ENCODE data around the gene DLGAP1. TPM values are rescaled to one million over a fixed set of nuclear protein-coding genes. Genes with fewer than 3 reads are reported as not detected.

The DLGAP1 gene
- total and polyA plus RNA-seq, 2 donors (not counting 1 experiment from before 2014, with no cell fraction given), result 0.07 to 0.61 TPM

GRCh38 chr18:3840766-3841165 lies 614.3 kb downstream of the DLGAP1 start:
- ChIA-PET CTCF (no interaction called here), POLR2A (no interaction called here)
- Mint-ChIP-seq H3K4me3 (no peak overlapping the region), H3K9me3 (ENCODE audit: insufficient read depth) (no peaks in the 10 kb centered on the region), H3K4me1 (no peaks in the 10 kb centered on the region), H3K27me3 (peaks cover 15% of the 10 kb centered on the region), H3K27ac (no peak overlapping the region)
- TF ChIP-seq CTCF (IDR thresholded peaks at IDR 0.05) (no peak), EZH2 (IDR thresholded peaks at IDR 0.05; ENCODE audit: borderline replicate concordance, insufficient read depth, low read depth, low read length, poor library complexity, severe bottlenecking) (no peak)
- Histone ChIP-seq H4K20me1 (ENCODE audit: control insufficient read depth, insufficient read depth, low read length, poor library complexity, severe bottlenecking) (no peaks in the 10 kb centered on the region), H3K4me1 (ENCODE audit: control insufficient read depth in 2 of 2, insufficient read depth in 2 of 2, low read length in 2 of 2) (no peaks in the 10 kb centered on the region), H3K9ac (ENCODE audit: low read length) (no peak overlapping the region), H3K4me3 (ENCODE audit: control extremely low read depth in 1 of 5, extremely low read depth in 1 of 5, insufficient read depth in 1 of 5, low read depth in 2 of 5, low read length in 4 of 5) (no peak overlapping the region), H3K36me3 (replicated peaks in 1 of 2; ENCODE audit: control extremely low read depth in 1 of 2, control insufficient read depth in 1 of 2, extremely low read depth in 1 of 2, insufficient read depth in 2 of 2, low read length in 1 of 2) (no peaks in the 10 kb centered on the region), H3K9me3 (ENCODE audit: control extremely low read depth in 1 of 3, control insufficient read depth in 2 of 3, insufficient read depth in 1 of 3, low read length in 2 of 3) (no peaks in the 10 kb centered on the region), H2AFZ (ENCODE audit: insufficient read depth, low read depth, low read length, poor library complexity, severe bottlenecking) (no peak overlapping the region), H3K27me3 (replicated peaks in 1 of 4; ENCODE audit: control extremely low read depth in 1 of 4, control insufficient read depth in 3 of 4, insufficient read depth in 4 of 4, low read length in 3 of 4) (no peaks in the 10 kb centered on the region), H3K79me2 (ENCODE audit: control insufficient read depth, insufficient read depth, low read length) (no peaks in the 10 kb centered on the region), H3K27ac (ENCODE audit: low read length in 2 of 2) (no peak overlapping the region), H3K4me2 (replicated peaks; ENCODE audit: low read depth, low read length, poor library complexity, severe bottlenecking) (no peak overlapping the region)
- DNase-seq, result no peak
- 91% methylated on average over 1 of the region's 3 CpGs for WGBS (ENCODE audit: insufficient coverage)
- ATAC-seq (ENCODE audit: low read depth), result no peak
- intact Hi-C loops (cut with micrococcal nuclease), result no loop called here

GRCh38 chr18:3839581-3839981 lies 615.5 kb downstream of the DLGAP1 start:
- H3K36me3 ChIP-seq (replicated peaks in 1 of 2; ENCODE audit: control extremely low read depth in 1 of 2, control insufficient read depth in 1 of 2, extremely low read depth in 1 of 2, insufficient read depth in 2 of 2, low read length in 1 of 2), result no peaks in the 10 kb centered on the region
- H3K27me3 ChIP-seq (replicated peaks in 1 of 4; ENCODE audit: control extremely low read depth in 1 of 4, control insufficient read depth in 3 of 4, insufficient read depth in 4 of 4, low read length in 3 of 4), result no peaks in the 10 kb centered on the region
- H3K4me3 ChIP-seq (ENCODE audit: control extremely low read depth in 1 of 5, extremely low read depth in 1 of 5, insufficient read depth in 1 of 5, low read depth in 2 of 5, low read length in 4 of 5), result no peak overlapping the region
- Mint-ChIP-seq H3K27me3 (peaks cover 13% of the 10 kb centered on the region), H3K4me1 (no peaks in the 10 kb centered on the region), H3K27ac (no peak overlapping the region), H3K4me3 (no peak overlapping the region), H3K9me3 (ENCODE audit: insufficient read depth) (no peaks in the 10 kb centered on the region)
- no peaks in the 10 kb centered on the region for H3K79me2 ChIP-seq (ENCODE audit: control insufficient read depth, insufficient read depth, low read length)
- H3K9me3 ChIP-seq (ENCODE audit: control extremely low read depth in 1 of 3, control insufficient read depth in 2 of 3, insufficient read depth in 1 of 3, low read length in 2 of 3), result no peaks in the 10 kb centered on the region
- DNase-seq (no peak), ATAC-seq (ENCODE audit: low read depth) (no peak)
- POLR2A ChIA-PET, result no interaction called here
- WGBS (ENCODE audit: insufficient coverage), result 100% methylated on average over 1 of the region's 2 CpGs
- no peaks in the 10 kb centered on the region for H3K4me1 ChIP-seq (ENCODE audit: control insufficient read depth in 2 of 2, insufficient read depth in 2 of 2, low read length in 2 of 2)
- H3K27ac ChIP-seq (ENCODE audit: low read length in 2 of 2), result no peak overlapping the region
- intact Hi-C loops (cut with micrococcal nuclease), result no loop called here
- H3K4me2 ChIP-seq (replicated peaks; ENCODE audit: low read depth, low read length, poor library complexity, severe bottlenecking), result no peak overlapping the region
- H2AFZ ChIP-seq (ENCODE audit: insufficient read depth, low read depth, low read length, poor library complexity, severe bottlenecking), result no peak overlapping the region
- CTCF ChIA-PET, result no interaction called here
- H3K9ac ChIP-seq (ENCODE audit: low read length), result no peak overlapping the region
- H4K20me1 ChIP-seq (ENCODE audit: control insufficient read depth, insufficient read depth, low read length, poor library complexity, severe bottlenecking), result no peaks in the 10 kb centered on the region
- TF ChIP-seq CTCF (IDR thresholded peaks at IDR 0.05) (no peak), EZH2 (IDR thresholded peaks at IDR 0.05; ENCODE audit: borderline replicate concordance, insufficient read depth, low read depth, low read length, poor library complexity, severe bottlenecking) (no peak)
